CD4-positive, alpha-beta T cell treated with Interleukin-10 for 1 hour (primary cell): Measurements from ENCODE around the gene MRPL36.

Experiments used
- DNase-seq: peaks from one replicate; pipeline ENCODE4 v3.0.0-alpha.2; 2020

Gene MRPL36

DNA sequence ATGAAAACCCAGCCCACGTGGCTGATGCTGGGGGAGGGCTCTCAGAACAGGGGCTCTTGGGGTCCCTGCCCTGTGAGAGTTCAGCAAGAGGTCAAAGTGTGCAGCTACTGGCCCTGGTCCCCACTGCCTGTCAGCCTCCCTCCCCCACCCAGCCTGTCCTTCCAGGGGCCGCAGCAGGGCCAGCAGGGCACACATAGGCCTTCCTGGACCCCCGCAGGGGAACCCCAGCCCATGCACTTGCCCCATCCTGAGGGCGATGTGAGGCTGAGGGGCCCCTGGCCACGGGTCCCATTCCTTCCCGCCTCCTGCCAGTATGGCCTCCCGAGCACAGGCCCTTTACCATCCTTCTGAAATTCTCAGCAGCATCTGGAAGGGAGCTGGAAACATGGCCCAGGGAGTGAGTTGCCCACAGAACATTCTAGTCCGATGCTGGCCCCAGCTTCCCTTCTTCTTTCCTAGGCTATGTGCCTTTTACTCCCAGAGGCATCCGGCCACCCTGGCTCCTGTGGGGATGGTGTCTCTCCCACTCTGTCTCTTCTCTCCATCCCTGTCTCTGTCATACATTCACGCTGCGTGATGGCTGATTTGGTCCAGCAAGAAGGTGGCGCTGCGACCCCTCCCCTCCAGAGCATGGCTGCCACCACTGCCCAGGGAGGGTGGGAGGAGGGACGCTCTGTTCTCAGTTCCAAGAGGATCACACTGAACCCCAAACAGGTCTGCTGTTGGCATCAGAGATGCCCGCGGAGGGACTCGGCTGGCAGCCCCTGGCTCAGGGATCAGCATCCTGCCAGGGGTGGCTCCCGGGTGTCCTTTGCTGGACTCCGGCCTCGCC, 19.6 kb downstream of the MRPL36 start:
- no peak for DNase-seq

DNA sequence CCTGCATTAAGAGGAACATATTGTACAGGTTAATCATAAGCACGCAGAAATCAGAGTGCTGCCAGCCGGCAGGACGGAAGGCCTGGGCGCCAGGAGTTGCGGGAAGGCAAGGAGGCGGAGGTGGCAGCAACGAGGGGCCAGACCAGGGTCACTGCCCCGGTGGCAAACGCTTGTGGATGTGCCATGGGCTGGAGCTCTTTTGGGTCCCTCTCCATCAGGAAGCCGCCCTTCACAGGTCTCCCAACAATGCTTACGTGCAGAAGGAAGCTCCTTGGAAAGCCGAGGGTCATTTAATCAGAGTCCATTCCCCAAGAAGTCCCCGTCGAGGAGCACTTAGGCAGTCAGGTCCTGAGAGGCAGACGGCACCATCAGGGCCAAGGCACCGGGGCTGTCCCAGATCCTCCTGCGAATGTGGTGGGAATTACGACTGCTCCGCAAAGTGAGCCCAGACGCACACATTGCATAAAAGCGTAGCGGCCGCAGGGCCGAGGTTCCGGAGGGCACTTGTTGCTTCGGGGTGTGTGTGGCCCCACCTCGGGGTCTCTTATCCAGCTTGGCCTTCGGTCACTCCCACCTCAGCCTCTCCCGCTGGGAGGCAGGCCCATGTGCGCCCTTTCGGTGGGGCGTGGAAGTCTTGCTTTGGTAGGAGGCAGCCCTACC, 20.5 kb downstream of the MRPL36 start:
- no peak for DNase-seq

DNA sequence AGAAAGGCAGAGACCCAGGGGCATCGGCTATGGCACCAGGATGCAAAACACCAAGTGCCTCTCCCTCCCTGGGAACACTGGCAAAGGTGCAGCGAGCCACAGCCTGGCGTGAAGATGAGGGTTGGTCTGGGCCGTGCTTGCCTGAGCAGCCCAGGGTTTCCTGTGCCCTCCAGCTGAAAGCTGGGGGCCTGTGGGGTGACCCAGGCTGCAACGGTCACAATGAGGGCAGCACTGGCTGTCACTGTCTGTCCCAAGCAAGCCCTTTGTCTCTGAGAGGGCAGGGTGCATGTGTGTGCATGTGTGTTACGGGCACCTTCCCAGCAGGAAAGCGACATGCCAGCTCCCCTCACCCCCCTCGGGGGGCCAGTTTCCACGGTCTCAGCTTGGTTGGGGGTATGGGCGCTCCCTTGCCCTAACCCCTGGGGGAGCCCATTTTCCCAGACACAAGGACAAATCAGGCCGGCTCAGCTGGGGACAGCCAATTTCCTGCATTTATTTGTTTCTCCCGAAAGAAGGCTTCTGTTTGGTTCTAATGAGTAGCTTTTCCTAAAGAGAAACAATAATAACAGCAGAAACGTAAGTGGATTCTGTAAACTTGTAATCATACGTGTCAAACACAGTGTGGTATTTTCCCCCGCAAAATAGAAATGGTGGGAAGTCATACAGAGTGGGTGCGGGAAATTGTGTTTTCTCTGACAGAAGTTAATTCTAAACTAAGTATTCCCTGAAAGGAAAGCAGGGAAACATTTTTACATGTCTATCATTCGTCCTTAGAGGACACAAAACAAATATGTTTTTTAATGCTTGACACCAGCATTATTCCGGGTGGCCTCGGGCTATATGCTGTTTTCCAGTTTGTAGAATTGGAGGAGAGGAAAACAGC, 21.3 kb downstream of the MRPL36 start:
- DNase-seq, result no peak

DNA sequence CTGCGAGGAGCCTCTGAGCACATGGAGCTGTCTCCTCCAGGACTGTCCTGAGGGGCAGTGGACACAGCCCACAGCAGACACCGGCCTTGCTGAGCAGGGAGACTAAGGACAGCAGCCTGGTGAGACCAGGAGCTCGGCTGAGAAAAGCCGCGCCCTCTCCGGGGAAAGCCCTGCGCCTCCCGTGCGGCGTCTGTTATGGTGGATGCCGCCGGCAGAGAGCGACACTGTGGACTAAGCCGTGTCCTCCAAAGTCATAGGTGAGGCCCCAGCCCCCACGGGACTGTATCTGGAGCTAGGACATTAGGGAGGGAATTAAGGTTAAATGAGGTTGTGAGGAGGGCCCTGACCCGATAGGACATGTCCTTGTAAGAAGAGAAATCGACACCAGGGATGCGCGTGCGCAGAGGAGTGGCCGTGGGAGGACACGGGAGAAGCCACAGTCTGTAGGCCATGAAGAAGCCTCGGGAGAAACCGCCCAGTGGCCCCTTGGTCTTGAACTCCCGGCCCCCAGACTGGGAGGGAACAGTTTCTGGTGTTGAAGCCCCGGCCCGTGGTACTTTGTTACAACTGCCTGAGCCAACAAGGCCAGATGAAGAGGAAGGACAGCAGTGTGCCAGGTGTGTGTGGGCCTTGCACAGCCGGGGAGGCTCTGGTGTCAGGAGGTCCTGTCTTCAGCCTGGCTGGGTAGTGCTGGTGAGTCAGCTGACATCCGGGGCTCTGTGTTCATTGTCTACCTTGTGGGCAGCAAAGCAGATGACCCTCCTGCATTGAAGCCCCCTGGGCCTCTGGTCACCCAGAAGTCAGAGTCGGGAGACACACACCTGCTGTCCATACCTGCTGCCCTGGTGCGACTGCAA, 22.1 kb downstream of the MRPL36 start:
- no peak for DNase-seq

DNA sequence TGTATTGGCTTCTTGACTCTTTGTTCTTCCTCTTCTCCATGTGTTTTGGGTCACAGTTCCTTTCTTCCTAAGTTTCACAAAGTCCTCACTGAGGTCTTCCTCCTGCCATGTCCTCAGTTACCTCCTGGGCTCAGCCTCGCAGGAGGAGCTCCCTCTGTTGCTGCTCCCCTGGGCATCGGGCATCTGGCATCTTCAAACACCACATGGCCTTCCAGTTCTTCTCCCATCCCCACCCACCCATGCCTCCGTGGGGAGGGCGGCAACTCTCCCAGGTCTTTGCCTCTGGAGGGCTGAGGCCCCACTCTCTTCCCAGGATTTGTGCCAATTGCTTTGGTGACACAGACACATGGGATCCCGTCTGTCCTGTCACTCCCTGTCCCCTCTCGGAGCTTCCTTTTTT, 22.8 kb downstream of the MRPL36 start:
- DNase-seq, result no peak

DNA sequence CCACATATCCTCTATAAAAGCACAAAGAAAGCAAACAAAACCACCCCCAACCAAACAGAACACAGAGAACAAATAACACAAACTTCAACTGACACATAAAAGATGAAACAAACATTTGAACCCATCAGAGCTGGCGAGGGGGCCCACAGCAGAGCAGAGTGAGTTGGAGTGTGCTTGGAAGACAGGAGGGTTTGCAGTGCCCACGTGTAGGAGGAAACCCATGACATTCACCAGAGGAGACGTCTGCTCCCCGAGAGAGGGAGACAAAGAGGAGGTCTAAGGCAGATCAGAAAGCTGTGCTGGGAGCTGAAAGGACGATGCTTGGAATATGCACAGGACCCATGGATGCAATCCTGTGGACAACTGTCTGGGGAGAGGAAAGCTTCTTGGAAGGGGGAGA, 27.0 kb downstream of the MRPL36 start:
- peak; percentile 9 for DNase-seq

DNA sequence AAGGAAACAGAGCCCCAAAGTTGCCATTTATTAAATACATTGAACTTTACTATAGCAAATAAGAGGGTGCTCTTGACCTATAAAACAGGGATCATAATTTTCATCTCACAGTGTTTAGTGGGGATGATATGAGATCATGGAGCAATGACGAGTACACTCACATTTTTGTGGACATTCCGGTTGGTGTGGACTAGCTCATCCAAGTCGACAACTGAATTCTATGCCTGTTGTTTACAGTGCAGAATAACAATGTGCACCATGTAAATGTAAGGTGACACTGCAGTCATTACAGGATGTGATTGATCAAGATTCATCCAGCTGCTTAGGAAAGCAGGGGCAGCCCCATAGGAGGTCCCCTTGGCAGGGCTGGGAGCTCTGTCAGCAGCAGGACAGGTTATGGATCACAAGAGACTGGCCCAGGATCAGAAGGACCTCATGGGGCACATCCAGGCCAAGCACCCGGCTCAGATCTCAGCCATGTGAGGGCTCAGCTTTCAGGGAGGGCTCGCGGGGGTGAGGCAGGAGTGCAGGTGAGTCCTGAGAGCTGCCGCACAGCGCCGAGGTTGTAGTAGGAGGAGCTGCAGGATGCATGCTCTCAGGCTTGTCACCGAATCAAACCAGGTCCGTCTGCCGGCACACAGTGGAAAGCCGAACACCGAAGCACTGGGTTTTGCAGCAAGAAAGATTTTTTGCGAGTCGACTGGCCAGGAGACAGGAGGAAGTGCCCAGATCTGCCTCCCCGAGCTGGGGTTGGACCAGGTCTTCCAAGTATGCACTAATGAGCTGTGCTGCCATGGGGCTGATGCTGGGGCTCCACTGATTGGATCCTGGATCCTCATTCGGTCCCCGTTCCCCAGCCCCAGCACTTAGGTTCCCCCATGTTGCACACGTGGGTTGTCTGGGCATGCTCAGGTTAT, 28.2 kb downstream of the MRPL36 start:
- no peak for DNase-seq

DNA sequence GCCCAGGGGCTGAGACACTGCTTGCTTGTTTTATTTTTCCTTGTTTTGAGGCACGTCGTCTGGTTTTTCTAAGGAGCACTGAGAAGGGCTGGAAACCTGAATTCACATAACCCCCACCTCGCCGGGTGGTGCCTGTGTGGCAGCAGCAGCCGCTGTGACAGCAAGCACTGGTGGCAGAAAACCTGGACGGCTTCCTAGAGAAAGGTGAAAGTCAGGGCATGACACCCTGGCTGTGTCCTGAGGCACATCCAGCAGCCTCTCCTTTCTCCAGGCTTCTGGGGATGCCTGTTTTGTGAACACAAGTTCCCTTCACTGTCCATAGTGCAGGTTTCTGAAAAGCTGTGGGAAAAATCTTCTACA, 29.2 kb downstream of the MRPL36 start:
- DNase-seq, result no peak

DNA sequence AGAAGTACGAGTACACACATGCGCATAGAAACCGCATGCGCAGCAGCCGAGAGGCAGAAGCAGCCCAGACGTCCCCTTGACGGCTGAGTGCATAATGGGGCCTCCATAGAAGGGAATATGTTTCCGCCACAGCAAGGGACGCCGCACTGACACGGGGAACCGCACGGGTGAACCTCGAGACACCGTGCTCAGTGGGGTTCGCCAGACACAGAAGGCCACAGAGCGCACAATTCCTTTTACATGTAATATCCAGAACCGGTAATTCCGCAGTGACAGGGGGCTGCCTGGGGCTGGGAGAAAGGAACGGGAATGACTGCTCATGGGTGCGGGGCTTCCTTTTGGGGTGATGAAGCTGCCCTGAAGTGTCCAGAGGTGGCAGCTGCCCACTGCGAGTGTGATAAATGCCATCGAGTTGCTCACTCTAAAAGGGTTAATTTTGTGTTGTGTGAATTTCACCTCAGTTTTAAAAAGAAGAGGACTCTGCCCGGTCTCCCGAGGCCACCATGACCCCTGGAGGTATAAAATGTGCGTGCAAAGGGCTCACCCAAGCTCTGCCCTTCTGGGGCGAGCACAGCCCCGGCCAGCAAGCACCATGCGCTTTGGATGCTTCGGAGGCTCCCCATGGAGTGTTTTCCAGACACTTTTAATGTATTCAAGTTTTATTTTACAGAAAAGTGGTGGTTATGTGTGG, 29.7 kb downstream of the MRPL36 start:
- DNase-seq, result no peak

DNA sequence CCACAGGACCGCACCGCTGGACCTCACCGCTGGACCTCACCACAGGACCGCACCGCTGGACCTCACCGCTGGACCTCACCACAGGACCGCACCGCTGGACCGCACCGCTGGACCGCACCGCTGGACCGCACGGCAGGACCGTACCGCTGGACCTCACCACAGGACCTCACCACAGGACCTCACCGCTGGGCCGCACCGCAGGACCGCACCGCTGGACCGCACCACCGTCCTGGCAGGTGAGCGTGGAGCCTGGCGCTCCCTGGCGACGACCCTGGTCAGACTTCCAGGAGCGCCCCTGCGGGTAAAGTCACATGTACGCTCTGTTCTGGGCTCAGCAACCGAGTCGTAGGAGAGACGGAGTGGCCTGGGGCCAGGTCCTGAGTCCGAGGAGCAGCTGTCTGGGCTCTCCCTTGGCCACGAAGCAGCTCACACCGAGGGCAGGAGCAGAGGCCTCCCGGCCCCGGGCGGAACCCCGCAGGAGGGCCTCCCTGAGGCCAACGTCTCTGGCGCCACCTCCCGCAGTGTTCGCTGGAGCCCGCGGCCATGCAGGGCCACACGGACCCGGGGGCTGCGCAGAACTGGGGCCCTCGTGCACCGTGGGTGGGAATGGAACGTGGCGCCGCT, 30.5 kb downstream of the MRPL36 start:
- no peak for DNase-seq

DNA sequence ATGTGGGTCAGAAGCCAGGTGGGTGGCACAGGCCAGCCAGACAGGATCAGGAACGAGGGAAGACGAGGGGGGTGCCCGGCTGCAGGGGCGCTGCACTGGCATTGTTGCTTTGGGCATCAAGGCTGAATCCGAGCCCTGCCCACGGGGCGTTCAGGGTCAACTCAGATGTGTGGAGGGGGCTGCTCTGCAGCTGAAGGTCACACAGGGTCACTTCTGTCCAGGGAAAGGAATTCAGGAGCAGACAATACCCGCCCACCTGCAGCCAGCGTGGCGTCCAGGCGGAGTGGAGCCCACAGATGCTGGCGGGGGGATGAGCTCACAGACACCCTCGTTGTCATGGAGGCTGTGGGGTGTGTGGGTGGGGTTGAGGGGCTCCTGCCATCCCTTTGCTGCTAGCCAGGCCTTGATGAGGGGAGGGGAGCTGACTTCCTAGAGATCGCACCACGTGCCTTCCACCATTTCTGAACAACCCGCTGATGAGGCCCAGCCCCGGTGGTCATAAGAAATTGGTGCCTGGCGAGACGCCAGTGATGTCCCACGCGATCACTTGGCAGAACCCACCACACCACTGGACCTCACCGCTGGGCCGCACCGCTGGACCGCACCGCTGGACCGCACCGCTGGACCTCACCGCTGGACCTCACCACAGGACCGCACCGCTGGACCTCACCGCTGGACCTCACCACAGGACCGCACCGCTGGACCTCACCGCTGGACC, 31.2 kb downstream of the MRPL36 start:
- no peak for DNase-seq

DNA sequence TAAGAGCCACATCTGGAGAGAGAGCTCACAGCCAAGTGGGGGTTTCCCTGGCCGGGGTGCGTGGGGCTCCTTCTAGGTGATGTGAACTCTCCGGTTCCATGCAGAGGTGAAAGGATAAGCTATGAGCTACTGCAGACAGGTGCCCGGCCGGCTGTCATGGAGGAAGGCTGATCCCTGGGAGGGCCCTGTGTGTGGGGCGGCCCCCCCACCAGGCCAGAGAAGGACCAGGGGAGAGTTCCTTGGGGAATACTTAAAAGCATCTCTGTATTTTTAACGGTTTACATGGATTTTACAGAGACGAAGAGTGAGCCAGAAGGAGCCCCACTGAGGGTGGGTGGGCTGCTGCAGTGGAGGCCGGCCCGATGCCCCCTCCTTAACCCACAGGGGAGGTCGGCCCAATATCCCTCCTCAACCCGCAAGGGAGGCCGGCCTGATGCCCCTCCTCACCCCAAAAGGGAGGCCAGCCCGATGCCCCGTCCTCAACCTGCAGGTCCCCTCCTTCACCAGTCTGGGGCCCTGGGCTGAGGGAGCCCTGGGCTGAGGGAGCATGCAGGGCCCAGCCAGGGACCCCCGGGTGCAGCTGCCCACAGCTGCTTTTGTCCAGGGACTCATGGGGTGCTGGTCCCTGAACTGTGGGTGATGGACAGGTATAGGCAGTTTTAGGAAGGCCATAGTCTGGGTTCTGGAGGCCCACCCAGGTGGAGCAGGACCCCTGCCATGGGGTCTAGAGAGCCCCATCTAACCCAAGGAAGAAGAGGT, 31.9 kb downstream of the MRPL36 start:
- DNase-seq, result no peak

DNA sequence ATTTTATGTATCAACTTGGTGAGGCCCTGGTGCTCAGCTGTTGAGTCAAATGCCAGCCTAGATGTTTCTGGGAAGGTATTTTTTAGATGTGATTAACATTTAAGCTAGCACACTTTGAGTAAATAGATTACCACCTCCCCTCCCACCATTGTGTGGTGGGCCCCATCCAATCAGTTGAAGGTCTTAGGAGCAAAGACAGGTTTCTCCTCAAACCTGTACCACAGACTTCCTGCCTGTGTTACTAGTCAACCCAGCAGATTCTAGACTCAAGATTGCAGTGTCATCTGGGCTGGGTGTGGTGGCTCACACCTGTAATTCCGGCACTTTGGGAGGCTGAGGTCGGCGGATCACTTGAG, 33.8 kb downstream of the MRPL36 start:
- DNase-seq, result no peak

DNA sequence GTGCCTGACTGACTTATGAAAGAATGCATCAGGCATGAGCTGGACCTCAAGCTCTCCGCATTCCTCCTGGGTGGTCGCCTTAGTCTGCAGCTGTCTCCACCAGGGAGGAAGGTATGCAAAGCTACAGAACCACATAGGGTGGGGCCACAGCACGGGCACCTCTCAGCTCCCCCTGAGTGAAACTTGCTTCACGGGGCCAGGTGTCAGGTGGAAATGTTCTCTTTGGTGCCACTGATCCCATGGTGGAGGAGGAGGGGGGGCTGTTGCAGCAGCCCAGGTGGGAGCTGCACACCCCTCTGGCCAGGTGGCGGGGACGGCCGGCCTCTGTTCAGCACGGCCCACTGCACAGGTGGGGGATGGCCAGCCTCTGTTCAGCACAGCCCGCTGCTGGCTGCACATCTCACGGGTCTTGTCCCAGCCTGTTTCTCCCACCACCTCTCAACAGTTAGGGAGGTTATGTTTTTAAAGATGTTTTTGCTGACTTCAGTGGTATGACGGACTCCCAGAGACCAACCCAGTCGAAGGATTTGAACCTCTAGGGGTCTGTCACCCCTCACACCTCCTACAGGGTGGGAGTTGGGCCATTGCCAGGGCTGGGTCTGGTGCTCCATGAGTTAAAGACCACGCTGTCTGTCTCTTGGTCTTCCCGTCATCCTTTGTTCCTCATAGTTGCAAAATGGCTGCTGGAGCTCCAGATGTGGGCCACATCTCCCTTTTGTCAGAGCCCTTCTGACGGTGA, 34.3 kb downstream of the MRPL36 start:
- DNase-seq, result no peak

DNA sequence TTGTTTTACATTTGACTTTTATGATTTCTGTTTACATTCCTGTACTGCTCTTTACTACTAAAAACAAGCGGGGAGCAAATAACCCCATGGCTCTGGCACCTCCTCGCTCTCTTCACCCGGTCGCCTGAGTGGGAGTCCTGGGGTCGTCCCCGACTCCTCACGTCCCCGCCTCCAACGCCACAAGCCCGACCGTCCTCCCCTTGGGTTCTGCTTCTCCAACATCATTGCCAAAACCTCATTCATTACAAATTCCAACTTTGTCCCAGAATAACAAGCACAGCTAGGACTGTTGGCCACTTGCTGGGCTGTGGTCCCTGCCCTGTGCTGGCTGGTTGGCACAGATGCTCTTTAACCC, 35.1 kb downstream of the MRPL36 start:
- no peak for DNase-seq

DNA sequence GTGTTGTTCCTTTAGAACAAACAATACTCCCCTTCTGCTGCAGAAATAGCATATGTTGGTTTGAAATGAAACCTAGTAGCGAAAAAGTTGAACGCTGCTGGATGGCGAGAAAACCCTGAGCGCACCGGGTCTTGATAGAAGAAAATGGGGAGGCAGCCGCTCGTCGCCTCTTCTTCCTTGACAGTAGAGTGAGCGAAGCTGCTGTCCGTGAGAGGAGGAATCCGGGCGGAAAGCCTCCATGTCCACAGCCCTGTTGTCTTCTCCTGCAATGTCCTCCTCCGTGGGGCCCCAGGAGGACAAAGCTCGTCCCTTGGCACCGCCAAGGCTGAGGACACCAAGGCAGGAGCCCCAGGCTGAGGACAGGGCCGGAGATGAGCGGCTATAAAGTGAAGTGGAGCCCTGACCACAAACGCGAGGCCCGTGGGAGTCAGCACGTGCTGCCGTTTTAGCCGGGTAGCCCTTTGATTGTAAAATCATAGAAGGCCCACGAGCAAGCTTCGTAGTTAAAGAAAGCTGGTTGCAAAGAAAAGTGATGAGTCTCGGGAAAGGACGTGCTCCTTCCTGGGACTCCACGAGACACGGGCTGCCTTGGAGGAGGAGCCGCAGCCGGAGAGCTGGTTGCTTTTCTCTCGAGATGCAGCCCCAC, 35.6 kb downstream of the MRPL36 start:
- no peak for DNase-seq

DNA sequence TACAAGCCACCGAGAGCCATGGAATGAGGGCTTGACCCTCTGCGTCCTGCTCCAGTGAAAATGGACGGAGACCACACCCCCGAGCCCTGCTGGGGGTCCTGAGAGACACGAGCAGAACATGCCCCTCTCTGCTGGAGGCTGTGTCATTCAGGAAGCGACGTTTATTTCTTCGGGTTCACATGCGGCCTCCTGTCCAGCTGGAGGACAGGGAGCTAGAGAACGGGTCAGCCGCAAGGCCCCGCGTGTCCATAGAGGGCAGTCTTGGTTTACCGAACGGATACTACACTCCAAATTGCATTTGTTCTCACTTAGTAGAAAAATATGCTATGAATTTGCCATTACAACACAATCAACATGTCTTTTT, 36.1 kb downstream of the MRPL36 start:
- DNase-seq, result peak; percentile 45
